Caco-2 (cell line): ENCODE results near the gene FHIT. TPM values are rescaled to one million over a fixed set of nuclear protein-coding genes. Genes with fewer than 3 reads are reported as not detected.

Experiments
- BruUV-seq: library from RNA; stranded (reverse); fragments of 400-500 nt; replicated peaks from 2 replicates; lab custom pipeline; 2021; lab: Mats Ljungman, UMichigan
- CTCF ChIA-PET: fragments of 300-600 bp; sonication (Branson Sonifier 250); formaldehyde crosslinking; loops from one replicate; lab custom pipeline; 2022; ENCODE audit warnings: antibody characterized with exemption; lab: Charles Lee
- POLR2A ChIA-PET: fragments of 300-600 bp; sonication (Branson Sonifier 250); formaldehyde crosslinking; loops from one replicate; lab custom pipeline; 2022; ENCODE audit warnings: antibody characterized with exemption; lab: Charles Lee
- DNase-seq, 2 experiments: peaks; one replicate each; pipeline versions ENCODE4 v3.0.0 to v3.0.0-alpha.2; 2020 to 2022
- H3K27me3 ChIP-seq: replicated peaks from 2 replicates; pipeline ENCODE4 v1.6.0; 2011; ENCODE audit warnings: low read length; ENCODE audit not compliant: control insufficient read depth, insufficient read depth
- H3K36me3 ChIP-seq: 2 replicates; pipeline ENCODE4 v1.5.1; 2011; ENCODE audit warnings: low read length; ENCODE audit not compliant: control insufficient read depth, insufficient read depth
- H3K4me1 ChIP-seq: fragments of 250-450 bp; sonication (Bioruptor Pico); 2 replicates; pipeline ENCODE4 v1.5.1; 2020; ENCODE audit warnings: mild to moderate bottlenecking
- H3K4me3 ChIP-seq: 2 replicates; pipeline ENCODE4 v1.5.1; 2011; ENCODE audit warnings: low read depth, mild to moderate bottlenecking, control low read depth, low read length
- H3K9me3 ChIP-seq: fragments of 250-450 bp; sonication (Bioruptor Pico); 2 replicates; pipeline ENCODE4 v1.5.1; 2020; ENCODE audit warnings: mild to moderate bottlenecking, moderate library complexity
- H3K27ac Mint-ChIP-seq: one replicate; pipeline ENCODE4 v1.8.0; 2022; ENCODE audit warnings: mixed read lengths; ENCODE audit not compliant: unreplicated experiment
- H3K27me3 Mint-ChIP-seq: one replicate; pipeline ENCODE4 v1.8.0; 2022; ENCODE audit warnings: mixed read lengths; ENCODE audit not compliant: insufficient read depth, unreplicated experiment
- H3K36me3 Mint-ChIP-seq: one replicate; pipeline ENCODE4 v1.8.0; 2022; ENCODE audit warnings: mild to moderate bottlenecking, mixed read lengths; ENCODE audit not compliant: insufficient read depth, unreplicated experiment
- H3K4me1 Mint-ChIP-seq: one replicate; pipeline ENCODE4 v1.8.0; 2022; ENCODE audit warnings: low read depth, mixed read lengths; ENCODE audit not compliant: unreplicated experiment
- H3K4me3 Mint-ChIP-seq: one replicate; pipeline ENCODE4 v1.8.0; 2022; ENCODE audit warnings: mild to moderate bottlenecking, moderate library complexity, mixed read lengths; ENCODE audit not compliant: unreplicated experiment
- H3K9me3 Mint-ChIP-seq: one replicate; pipeline ENCODE4 v1.8.0; 2022; ENCODE audit warnings: mixed read lengths; ENCODE audit not compliant: unreplicated experiment
- intact Hi-C: fragments of 100-400 bp; cut with micrococcal nuclease; formaldehyde crosslinking; loops from one replicate; pipeline ENCODE4 v1.10.0; 2022; ENCODE audit not compliant: unreplicated experiment
- total RNA-seq: library from RNA; stranded (reverse); gene quantifications from 2 replicates; pipeline ENCODE4 v1.2.3, GENCODE V29; 2022
- TF ChIP-seq, protein P1 (sequence below), 2 experiments: fragments of 200-600 bp in 1 of 2; IDR thresholded peaks; 1 replicate in 1 of 2; 2 replicates in 1 of 2; pipeline versions ENCODE4 v1.5.1 to v1.8.0; 2011 to 2022; ENCODE audit warnings: antibody characterized with exemption in 1 of 2, control low read depth in 1 of 2, inconsistent platforms in 1 of 2, low read depth in 1 of 2, low read length in 1 of 2, mild to moderate bottlenecking in 1 of 2, moderate library complexity in 1 of 2; ENCODE audit not compliant: insufficient read depth in 1 of 2, severe bottlenecking in 1 of 2, unreplicated experiment in 1 of 2

Gene FHIT
- total RNA-seq, 1 experiment from 2014 or later = 8.3 TPM

DNA sequence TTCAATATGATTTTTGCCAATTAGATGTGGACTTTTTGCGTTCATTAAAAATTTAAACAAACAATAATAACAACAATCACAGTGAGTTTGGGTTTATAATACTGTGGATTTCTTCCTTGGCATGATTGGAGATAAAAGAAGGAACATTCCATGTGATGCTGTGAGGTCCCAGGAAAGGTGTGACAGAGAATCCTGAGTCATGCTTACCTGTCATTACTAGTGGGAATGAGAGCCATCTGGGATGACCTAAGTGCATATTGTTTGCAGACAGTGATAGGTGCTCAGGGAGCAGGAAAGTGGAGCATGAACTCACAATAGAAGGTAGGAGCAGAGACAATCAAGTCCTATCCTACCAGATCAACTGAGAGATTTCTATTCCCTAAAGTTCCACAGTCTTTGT is 1434.9 kb downstream of the FHIT start:
- BruUV-seq = no TSS peak
- H3K27me3 ChIP-seq = no peaks in the 10 kb centered on the region; the same call in 1 of the 2 replicates
- H3K27me3 Mint-ChIP-seq = no peaks in the 10 kb centered on the region
- peaks cover 15% of the 10 kb centered on the region for H3K4me1 Mint-ChIP-seq
- POLR2A ChIA-PET = no interaction called here
- no peaks in the 10 kb centered on the region for H3K36me3 ChIP-seq
- no peaks in the 10 kb centered on the region for H3K9me3 Mint-ChIP-seq
- no peaks in the 10 kb centered on the region for H3K36me3 Mint-ChIP-seq
- CTCF ChIA-PET = no interaction called here
- TF ChIP-seq, protein P1, sequence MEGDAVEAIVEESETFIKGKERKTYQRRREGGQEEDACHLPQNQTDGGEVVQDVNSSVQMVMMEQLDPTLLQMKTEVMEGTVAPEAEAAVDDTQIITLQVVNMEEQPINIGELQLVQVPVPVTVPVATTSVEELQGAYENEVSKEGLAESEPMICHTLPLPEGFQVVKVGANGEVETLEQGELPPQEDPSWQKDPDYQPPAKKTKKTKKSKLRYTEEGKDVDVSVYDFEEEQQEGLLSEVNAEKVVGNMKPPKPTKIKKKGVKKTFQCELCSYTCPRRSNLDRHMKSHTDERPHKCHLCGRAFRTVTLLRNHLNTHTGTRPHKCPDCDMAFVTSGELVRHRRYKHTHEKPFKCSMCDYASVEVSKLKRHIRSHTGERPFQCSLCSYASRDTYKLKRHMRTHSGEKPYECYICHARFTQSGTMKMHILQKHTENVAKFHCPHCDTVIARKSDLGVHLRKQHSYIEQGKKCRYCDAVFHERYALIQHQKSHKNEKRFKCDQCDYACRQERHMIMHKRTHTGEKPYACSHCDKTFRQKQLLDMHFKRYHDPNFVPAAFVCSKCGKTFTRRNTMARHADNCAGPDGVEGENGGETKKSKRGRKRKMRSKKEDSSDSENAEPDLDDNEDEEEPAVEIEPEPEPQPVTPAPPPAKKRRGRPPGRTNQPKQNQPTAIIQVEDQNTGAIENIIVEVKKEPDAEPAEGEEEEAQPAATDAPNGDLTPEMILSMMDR (IDR thresholded peaks at IDR 0.05; ENCODE audit: insufficient read depth in 1 of 2, low read depth in 1 of 2, low read length in 1 of 2, severe bottlenecking in 1 of 2, unreplicated experiment in 1 of 2) = no peak
- no peak overlapping the region for H3K27ac Mint-ChIP-seq
- DNase-seq = no peak
- H3K4me1 ChIP-seq = no peaks in the 10 kb centered on the region
- no peak overlapping the region for H3K4me3 ChIP-seq
- no peak overlapping the region for H3K4me3 Mint-ChIP-seq
- intact Hi-C loops = no loop called here
- no peaks in the 10 kb centered on the region for H3K9me3 ChIP-seq

DNA sequence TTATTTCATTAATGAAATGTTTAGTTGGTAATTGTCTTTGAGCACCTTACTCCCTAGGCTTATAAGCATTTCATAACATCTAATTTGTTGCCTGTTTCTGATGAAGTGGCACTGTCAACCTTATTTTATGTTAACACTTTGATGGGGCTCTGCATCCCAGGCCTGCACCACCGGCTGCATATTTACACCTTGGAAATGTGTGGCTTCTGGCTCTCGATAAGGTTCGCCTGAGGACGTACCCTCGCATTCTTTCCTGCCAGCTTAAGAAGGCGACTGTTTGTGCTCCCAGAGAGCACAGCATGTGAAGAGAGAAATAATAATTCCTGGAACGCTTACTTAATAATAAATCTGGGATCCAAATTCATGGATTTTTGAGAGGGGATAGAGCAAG is 1438.1 kb downstream of the FHIT start:
- Histone ChIP-seq H3K4me1 (no peaks in the 10 kb centered on the region), H3K9me3 (no peaks in the 10 kb centered on the region), H3K36me3 (no peaks in the 10 kb centered on the region), H3K4me3 (no peak overlapping the region), H3K27me3 (no peaks in the 10 kb centered on the region; the same call in 1 of the 2 replicates)
- no peak for DNase-seq
- peaks cover 15% of the 10 kb centered on the region for H3K4me1 Mint-ChIP-seq
- H3K27ac Mint-ChIP-seq = no peak overlapping the region
- TF ChIP-seq, protein P1 (IDR thresholded peaks at IDR 0.05; ENCODE audit: insufficient read depth in 1 of 2, low read depth in 1 of 2, low read length in 1 of 2, severe bottlenecking in 1 of 2, unreplicated experiment in 1 of 2) = no peak
- CTCF ChIA-PET = no interaction called here
- H3K36me3 Mint-ChIP-seq = no peaks in the 10 kb centered on the region
- H3K4me3 Mint-ChIP-seq = no peak overlapping the region
- intact Hi-C loops = no loop called here
- no TSS peak for BruUV-seq
- POLR2A ChIA-PET = no interaction called here
- H3K9me3 Mint-ChIP-seq = no peaks in the 10 kb centered on the region
- no peaks in the 10 kb centered on the region for H3K27me3 Mint-ChIP-seq

DNA sequence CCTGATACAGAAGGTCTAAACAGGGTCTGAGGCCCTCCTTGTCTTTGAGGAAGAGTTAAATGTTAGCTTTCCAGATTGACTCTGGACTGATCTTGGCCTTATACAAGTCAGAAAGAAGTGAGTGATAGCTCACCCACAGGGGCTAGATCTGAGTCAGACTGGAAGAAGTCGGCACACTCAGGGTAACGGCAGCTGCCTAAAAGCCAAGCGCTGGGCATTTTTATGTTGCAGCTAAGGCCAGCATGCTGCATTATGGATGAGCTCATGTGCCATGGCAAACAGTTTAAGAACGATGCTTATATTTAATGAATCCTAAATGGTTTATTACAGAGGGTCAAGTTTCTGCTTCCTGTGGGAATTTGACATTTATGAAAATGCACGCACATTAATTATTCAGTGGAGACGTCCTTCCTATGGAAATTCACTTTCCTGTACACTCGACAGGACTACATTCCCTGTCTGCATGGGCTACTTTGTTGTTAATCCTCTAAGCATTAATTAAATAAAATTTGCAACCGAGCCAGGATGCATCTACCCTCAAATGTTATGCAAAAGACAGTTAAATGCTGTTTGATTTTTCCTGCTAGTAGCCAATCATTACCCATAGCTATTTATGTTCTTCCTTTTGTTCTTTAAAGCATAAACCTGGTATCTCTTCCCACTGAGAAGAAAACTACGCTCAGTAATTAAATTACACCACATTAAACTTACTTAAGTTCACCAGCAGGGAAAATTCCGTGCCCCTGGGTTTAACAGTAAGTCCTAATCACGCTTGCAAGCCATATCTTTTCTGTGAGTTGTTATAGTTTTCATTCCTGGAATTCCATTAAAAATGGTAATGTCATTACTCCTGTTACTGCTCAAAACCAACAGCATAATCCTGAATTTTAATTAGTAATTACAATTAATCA is 1438.8 kb downstream of the FHIT start:
- Histone ChIP-seq H3K4me3 (no peak overlapping the region), H3K36me3 (no peaks in the 10 kb centered on the region), H3K4me1 (no peaks in the 10 kb centered on the region), H3K27me3 (no peaks in the 10 kb centered on the region; the same call in 1 of the 2 replicates), H3K9me3 (no peaks in the 10 kb centered on the region)
- BruUV-seq = no TSS peak
- no peaks in the 10 kb centered on the region for H3K27me3 Mint-ChIP-seq
- intact Hi-C loops = no loop called here
- H3K4me1 Mint-ChIP-seq = peaks cover 9% of the 10 kb centered on the region
- ChIA-PET CTCF (no interaction called here), POLR2A (no interaction called here)
- TF ChIP-seq, protein P1 (IDR thresholded peaks at IDR 0.05; ENCODE audit: insufficient read depth in 1 of 2, low read depth in 1 of 2, low read length in 1 of 2, severe bottlenecking in 1 of 2, unreplicated experiment in 1 of 2) = no peak
- H3K27ac Mint-ChIP-seq = no peak overlapping the region
- no peaks in the 10 kb centered on the region for H3K36me3 Mint-ChIP-seq
- no peak overlapping the region for H3K4me3 Mint-ChIP-seq
- no peaks in the 10 kb centered on the region for H3K9me3 Mint-ChIP-seq
- no peak for DNase-seq
